ENCODE data around the gene CIDEB. TPM values are rescaled to one million over a fixed set of nuclear protein-coding genes. Genes with fewer than 3 reads are reported as not detected.

Gene CIDEB
- total RNA-seq, 1 experiment from 2014 or later: not detected

DNA sequence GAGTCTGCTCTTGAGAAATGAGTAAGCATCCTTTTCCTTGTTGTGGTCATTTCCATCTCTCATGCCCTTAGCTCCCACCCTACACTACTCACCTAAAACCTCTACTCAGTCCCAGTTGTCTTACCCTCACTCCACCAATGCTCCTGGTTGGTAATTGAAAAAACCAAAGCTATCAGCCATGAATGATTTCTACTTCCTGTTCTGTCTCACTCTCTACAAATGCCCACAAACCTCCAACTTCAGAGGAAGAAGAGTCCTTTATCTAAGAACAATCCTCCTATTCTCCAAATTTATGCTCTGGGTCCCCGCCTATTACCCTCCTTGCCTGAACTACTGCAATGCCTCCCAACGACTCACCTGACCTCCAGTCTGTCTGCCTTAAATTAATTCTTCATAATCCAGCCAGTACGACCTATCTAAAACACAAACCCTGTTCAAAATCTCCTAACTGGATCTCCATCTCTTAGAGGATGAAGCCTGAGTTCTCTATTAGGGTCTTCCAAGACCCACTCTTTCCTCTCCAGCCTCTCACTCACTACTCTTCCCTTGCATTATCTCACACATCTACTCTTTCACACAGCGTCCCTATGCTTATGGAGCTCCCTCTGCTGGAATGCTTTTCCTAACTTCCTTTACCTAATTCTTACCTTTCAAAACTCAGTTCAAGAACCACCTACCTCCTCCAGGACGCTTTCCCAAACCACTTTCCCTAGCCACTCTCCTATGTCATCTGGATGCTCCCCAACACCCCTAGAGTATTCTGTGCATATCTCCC, 10.4 kb downstream of the CIDEB start:
- Histone ChIP-seq H3K23me2 (ENCODE audit: insufficient read length, low read depth, low read length, poor library complexity, severe bottlenecking) (peaks cover 11% of the 10 kb centered on the region), H3K27ac (ENCODE audit: insufficient read length, low read depth, low read length) (no peak overlapping the region), H3K4me1 (ENCODE audit: insufficient read depth, low read length) (peaks cover 4% of the 10 kb centered on the region; the same call in 1 of the 2 replicates), H2BK120ac (ENCODE audit: low read depth, low read length, poor library complexity, severe bottlenecking) (no peak overlapping the region), H2AFZ (ENCODE audit: low read length) (no peak overlapping the region), H3K14ac (ENCODE audit: insufficient read depth, low read length) (no peak overlapping the region), H3K79me2 (ENCODE audit: insufficient read depth, low read length) (peaks cover 4% of the 10 kb centered on the region; the same call in 1 of the 2 replicates), H2BK12ac (ENCODE audit: insufficient read length, low read depth, low read length) (no peak overlapping the region), H3T11ph (ENCODE audit: low read length) (no peak overlapping the region), H3K23ac (ENCODE audit: insufficient read length, low read depth, low read length) (no peak overlapping the region), H3K79me1 (ENCODE audit: insufficient read depth, low read depth, low read length, poor library complexity, severe bottlenecking) (peaks cover 3% of the 10 kb centered on the region), H4K5ac (ENCODE audit: insufficient read length, low read depth, low read length) (no peak overlapping the region), H4K91ac (ENCODE audit: insufficient read length, low read depth, low read length) (no peak overlapping the region), H3K9ac (ENCODE audit: extremely low read depth, insufficient read length, low read length) (no peak overlapping the region), H2AK5ac (ENCODE audit: insufficient read length, low read length) (no peak overlapping the region), H2BK5ac (ENCODE audit: insufficient read length, low read length) (no peak overlapping the region), H2BK20ac (ENCODE audit: low read depth, low read length, poor library complexity, severe bottlenecking) (no peak overlapping the region), H3K9me3 (ENCODE audit: control insufficient read depth, low read depth, low read length) (no peaks in the 10 kb centered on the region), H3K27me3 (ENCODE audit: insufficient read depth, low read length) (no peaks in the 10 kb centered on the region), H4K8ac (replicated peaks; ENCODE audit: insufficient read length, low read depth, low read length) (no peak overlapping the region), H3K4ac (ENCODE audit: low read depth, low read length) (no peak overlapping the region), H3K4me2 (ENCODE audit: insufficient read depth, insufficient read length, low read length) (no peak overlapping the region), H2BK15ac (ENCODE audit: low read depth, low read length) (no peak overlapping the region), H4K20me1 (ENCODE audit: control insufficient read depth, insufficient read depth, insufficient read length) (no peaks in the 10 kb centered on the region), H3K56ac (ENCODE audit: insufficient read length, low read depth, low read length) (no peak overlapping the region), H3K18ac (ENCODE audit: insufficient read length, low read depth, low read length) (no peak overlapping the region)
- no peak for DNase-seq
- Mint-ChIP-seq H3K36me3 (ENCODE audit: insufficient read depth in 1 of 3, low read depth in 3 of 3) (peaks cover 9 to 37% (median 28%) of the 10 kb centered on the region in 3 experiments), H3K9me3 (no peaks in the 10 kb centered on the region; a peak in 1 of 5 replicates), H3K4me3 (peak overlapping the region in 1 of 2 experiments; percentile 60; a peak in 3 of 5 replicates), H3K27ac (peak overlapping the region in 2 of 3 experiments; percentile 50 to 65; a peak in 4 of 7 replicates), H3K27me3 (ENCODE audit: low read depth) (no peaks in the 10 kb centered on the region; the same call in 1 of the 2 replicates), H3K4me1 (peaks cover 21 to 22% of the 10 kb centered on the region in 2 experiments)
- WGBS (ENCODE audit: extremely low coverage, insufficient read length, low lambda C conversion rate): no CpG with 5 or more reads among the region's 5 CpGs
- TF ChIP-seq, protein P1, sequence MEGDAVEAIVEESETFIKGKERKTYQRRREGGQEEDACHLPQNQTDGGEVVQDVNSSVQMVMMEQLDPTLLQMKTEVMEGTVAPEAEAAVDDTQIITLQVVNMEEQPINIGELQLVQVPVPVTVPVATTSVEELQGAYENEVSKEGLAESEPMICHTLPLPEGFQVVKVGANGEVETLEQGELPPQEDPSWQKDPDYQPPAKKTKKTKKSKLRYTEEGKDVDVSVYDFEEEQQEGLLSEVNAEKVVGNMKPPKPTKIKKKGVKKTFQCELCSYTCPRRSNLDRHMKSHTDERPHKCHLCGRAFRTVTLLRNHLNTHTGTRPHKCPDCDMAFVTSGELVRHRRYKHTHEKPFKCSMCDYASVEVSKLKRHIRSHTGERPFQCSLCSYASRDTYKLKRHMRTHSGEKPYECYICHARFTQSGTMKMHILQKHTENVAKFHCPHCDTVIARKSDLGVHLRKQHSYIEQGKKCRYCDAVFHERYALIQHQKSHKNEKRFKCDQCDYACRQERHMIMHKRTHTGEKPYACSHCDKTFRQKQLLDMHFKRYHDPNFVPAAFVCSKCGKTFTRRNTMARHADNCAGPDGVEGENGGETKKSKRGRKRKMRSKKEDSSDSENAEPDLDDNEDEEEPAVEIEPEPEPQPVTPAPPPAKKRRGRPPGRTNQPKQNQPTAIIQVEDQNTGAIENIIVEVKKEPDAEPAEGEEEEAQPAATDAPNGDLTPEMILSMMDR (conservative IDR thresholded peaks at IDR 0.05): peak; percentile 67
